Measurements from ENCODE around the gene PPFIA2.

DNA sequence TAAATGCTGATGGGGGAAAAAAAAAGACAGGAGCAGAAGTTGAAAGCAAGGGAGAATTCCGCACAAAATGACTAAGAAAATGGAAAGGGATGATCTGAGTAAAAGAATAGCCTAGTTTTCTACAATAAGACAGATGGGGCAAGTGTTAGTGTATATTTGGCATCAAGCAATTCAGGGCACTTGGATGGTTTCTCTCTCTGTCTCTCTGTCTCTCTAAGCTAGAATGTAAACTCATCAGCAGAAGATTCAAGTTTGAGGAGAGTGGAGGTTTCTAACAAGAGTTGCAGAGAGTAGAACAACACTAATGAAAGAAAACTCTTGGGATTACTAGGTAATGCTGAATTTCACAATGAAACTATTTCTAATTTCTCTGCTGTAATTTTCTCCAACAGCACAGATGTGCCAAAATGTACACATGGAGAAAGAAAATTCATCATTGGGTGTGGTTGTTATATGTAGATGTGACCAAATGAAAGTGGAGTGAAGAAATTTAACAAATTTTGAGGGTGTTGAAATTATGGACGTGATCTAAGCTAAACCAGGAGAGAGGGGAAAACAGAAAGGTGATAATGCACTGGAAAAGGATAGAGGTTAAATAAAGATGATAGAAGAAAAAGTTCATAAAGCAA lies 444.1 kb downstream of the PPFIA2 start:
- TF ChIP-seq, protein P1, sequence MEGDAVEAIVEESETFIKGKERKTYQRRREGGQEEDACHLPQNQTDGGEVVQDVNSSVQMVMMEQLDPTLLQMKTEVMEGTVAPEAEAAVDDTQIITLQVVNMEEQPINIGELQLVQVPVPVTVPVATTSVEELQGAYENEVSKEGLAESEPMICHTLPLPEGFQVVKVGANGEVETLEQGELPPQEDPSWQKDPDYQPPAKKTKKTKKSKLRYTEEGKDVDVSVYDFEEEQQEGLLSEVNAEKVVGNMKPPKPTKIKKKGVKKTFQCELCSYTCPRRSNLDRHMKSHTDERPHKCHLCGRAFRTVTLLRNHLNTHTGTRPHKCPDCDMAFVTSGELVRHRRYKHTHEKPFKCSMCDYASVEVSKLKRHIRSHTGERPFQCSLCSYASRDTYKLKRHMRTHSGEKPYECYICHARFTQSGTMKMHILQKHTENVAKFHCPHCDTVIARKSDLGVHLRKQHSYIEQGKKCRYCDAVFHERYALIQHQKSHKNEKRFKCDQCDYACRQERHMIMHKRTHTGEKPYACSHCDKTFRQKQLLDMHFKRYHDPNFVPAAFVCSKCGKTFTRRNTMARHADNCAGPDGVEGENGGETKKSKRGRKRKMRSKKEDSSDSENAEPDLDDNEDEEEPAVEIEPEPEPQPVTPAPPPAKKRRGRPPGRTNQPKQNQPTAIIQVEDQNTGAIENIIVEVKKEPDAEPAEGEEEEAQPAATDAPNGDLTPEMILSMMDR (IDR thresholded peaks at IDR 0.05), result no peak
- no peak for TF ChIP-seq POLR2A (IDR thresholded peaks at IDR 0.05)
